ENCODE data around the gene KLF17.
"Not testable (repeated sequence)": the region's sequence is repeated elsewhere in the genome, so short reads cannot be mapped to it uniquely, and the experiment has no call there.

KLF17 gene

DNA sequence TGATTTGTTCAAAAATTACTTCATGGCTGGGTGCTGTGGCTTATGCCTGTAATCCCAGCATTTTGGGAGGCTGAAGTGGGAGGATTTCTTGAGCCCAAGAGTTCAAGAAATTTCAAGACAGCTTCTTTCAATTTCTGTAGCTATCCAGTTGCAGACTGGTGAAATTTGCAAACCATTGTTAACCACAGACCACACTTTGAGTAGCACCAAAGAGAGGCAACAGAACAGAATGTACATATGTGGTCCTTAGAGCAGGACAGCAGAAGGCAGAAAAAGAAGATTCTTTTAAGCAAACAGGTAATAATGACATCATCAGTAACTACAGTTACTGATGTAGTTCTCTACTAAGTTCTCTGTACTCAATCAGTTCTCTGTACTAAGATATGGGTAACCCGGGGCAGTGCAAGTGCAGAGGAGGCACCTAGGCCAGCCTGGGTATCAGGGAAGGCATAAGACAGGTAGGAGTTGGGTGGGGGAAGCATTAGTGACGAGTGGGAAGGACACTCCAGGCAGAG lies 5.5 kb upstream of the KLF17 start:
- H3K27ac ChIP-seq (ENCODE audit: low read length), result no peak overlapping the region

GRCh38 chr1:44114098-44114497 lies 4.5 kb upstream of the KLF17 start:
- Histone ChIP-seq H3K9ac (ENCODE audit: low read length) (no peak overlapping the region), H3K36me3 (replicated peaks; ENCODE audit: low read depth, low read length) (no peaks in the 10 kb centered on the region), H3K27ac (ENCODE audit: low read length) (no peak overlapping the region), H4K20me1 (ENCODE audit: insufficient read depth, low read length) (no peaks in the 10 kb centered on the region), H3K4me3 (ENCODE audit: low read length) (no peak overlapping the region), H2AFZ (ENCODE audit: low read depth, low read length) (no peak overlapping the region), H3K9me3 (ENCODE audit: insufficient read depth, low read length) (no peaks in the 10 kb centered on the region), H3K79me2 (ENCODE audit: low read length) (no peaks in the 10 kb centered on the region), H3K4me1 (ENCODE audit: low read length) (no peaks in the 10 kb centered on the region), H3K27me3 (ENCODE audit: low read depth, low read length) (no peaks in the 10 kb centered on the region), H3K4me2 (ENCODE audit: low read length) (no peak overlapping the region)
- TF ChIP-seq, protein P1, sequence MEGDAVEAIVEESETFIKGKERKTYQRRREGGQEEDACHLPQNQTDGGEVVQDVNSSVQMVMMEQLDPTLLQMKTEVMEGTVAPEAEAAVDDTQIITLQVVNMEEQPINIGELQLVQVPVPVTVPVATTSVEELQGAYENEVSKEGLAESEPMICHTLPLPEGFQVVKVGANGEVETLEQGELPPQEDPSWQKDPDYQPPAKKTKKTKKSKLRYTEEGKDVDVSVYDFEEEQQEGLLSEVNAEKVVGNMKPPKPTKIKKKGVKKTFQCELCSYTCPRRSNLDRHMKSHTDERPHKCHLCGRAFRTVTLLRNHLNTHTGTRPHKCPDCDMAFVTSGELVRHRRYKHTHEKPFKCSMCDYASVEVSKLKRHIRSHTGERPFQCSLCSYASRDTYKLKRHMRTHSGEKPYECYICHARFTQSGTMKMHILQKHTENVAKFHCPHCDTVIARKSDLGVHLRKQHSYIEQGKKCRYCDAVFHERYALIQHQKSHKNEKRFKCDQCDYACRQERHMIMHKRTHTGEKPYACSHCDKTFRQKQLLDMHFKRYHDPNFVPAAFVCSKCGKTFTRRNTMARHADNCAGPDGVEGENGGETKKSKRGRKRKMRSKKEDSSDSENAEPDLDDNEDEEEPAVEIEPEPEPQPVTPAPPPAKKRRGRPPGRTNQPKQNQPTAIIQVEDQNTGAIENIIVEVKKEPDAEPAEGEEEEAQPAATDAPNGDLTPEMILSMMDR (IDR thresholded peaks at IDR 0.05; ENCODE audit: low read depth, low read length), result no peak
- TF ChIP-seq EZH2phosphoT487 (IDR thresholded peaks at IDR 0.05; ENCODE audit: low read depth), result no peak

More for the DNA sequence above, 5.5 kb upstream of the KLF17 start:
- no peaks in the 10 kb centered on the region for H3K27me3 ChIP-seq (ENCODE audit: low read depth, low read length)
- no peak overlapping the region for H2AFZ ChIP-seq (ENCODE audit: low read depth, low read length)
- H3K9me3 ChIP-seq (ENCODE audit: insufficient read depth, low read length), result no peaks in the 10 kb centered on the region
- H4K20me1 ChIP-seq (ENCODE audit: insufficient read depth, low read length), result no peaks in the 10 kb centered on the region
- TF ChIP-seq, protein P1 (IDR thresholded peaks at IDR 0.05; ENCODE audit: low read depth, low read length), result no peak
- TF ChIP-seq EZH2phosphoT487 (IDR thresholded peaks at IDR 0.05; ENCODE audit: low read depth), result no peak
- H3K79me2 ChIP-seq (ENCODE audit: low read length), result no peaks in the 10 kb centered on the region
- no peak overlapping the region for H3K4me2 ChIP-seq (ENCODE audit: low read length)
- H3K9ac ChIP-seq (ENCODE audit: low read length), result no peak overlapping the region
- no peak overlapping the region for H3K4me3 ChIP-seq (ENCODE audit: low read length)
- H3K36me3 ChIP-seq (replicated peaks; ENCODE audit: low read depth, low read length), result no peaks in the 10 kb centered on the region
- no peaks in the 10 kb centered on the region for H3K4me1 ChIP-seq (ENCODE audit: low read length)

- not testable (repeated sequence) for H3K36me3 ChIP-seq (replicated peaks; ENCODE audit: low read depth, low read length); H4K20me1 ChIP-seq (ENCODE audit: insufficient read depth, low read length); H3K9me3 ChIP-seq (ENCODE audit: insufficient read depth, low read length); H3K4me2 ChIP-seq (ENCODE audit: low read length); H3K27me3 ChIP-seq (ENCODE audit: low read depth, low read length); H3K4me1 ChIP-seq (ENCODE audit: low read length); H3K4me3 ChIP-seq (ENCODE audit: low read length); H2AFZ ChIP-seq (ENCODE audit: low read depth, low read length); H3K79me2 ChIP-seq (ENCODE audit: low read length); H3K9ac ChIP-seq (ENCODE audit: low read length); H3K27ac ChIP-seq (ENCODE audit: low read length)
These were observed 1.3 kb upstream of the KLF17 start for GRCh38 chr1:44117272-44117671.

- Histone ChIP-seq H4K20me1 (ENCODE audit: insufficient read depth, low read length) (no peaks in the 10 kb centered on the region), H3K4me2 (ENCODE audit: low read length) (no peak overlapping the region), H3K9me3 (ENCODE audit: insufficient read depth, low read length) (no peaks in the 10 kb centered on the region), H3K36me3 (replicated peaks; ENCODE audit: low read depth, low read length) (no peaks in the 10 kb centered on the region), H3K4me1 (ENCODE audit: low read length) (no peaks in the 10 kb centered on the region), H3K27me3 (ENCODE audit: low read depth, low read length) (no peaks in the 10 kb centered on the region), H2AFZ (ENCODE audit: low read depth, low read length) (no peak overlapping the region), H3K27ac (ENCODE audit: low read length) (no peak overlapping the region), H3K9ac (ENCODE audit: low read length) (no peak overlapping the region), H3K79me2 (ENCODE audit: low read length) (no peaks in the 10 kb centered on the region), H3K4me3 (ENCODE audit: low read length) (no peak overlapping the region)
- TF ChIP-seq, protein P1 (IDR thresholded peaks at IDR 0.05; ENCODE audit: low read depth, low read length), result no peak
- no peak for TF ChIP-seq EZH2phosphoT487 (IDR thresholded peaks at IDR 0.05; ENCODE audit: low read depth)
These were observed 904 bp downstream of the KLF17 start for GRCh38 chr1:44119525-44119924.
